ENCODE results near the gene HOXB4.

- TF ChIP-seq POLR2AphosphoS5 (IDR thresholded peaks at IDR 0.05; ENCODE audit: low read depth, low read length) (no peak), TAF1 (IDR thresholded peaks at IDR 0.05; ENCODE audit: borderline replicate concordance, low read depth, low read length) (no peak)
Observed at GRCh38 chr17:48563385-48563838, 14.7 kb downstream of the HOXB4 start.
